ENCODE results near the gene UGT1A10. TPM values are rescaled to one million over a fixed set of nuclear protein-coding genes. Genes with fewer than 3 reads are reported as not detected.

Gene UGT1A10
- total and polyA plus RNA-seq, 2 of the 13 experiments (the other 11 are each of a cell fraction or from before 2014, with no cell fraction given): not detected

GRCh38 chr2:233756429-233757081 lies 120.3 kb downstream of the UGT1A10 start (continued):
- TF ChIP-seq HIC2 (CRISPR knock-in tag; IDR thresholded peaks at IDR 0.05; ENCODE audit: low read depth) (peak; percentile 45; the same call in 1 of the 2 replicates), TOE1 (CRISPR knock-in tag; IDR thresholded peaks at IDR 0.05) (no peak), TFE3 (CRISPR knock-in tag; IDR thresholded peaks at IDR 0.05) (peak; percentile 73), HOXA7 (CRISPR knock-in tag; IDR thresholded peaks at IDR 0.05) (0 out of 2 replicates have a peak, but pooled peaks have one; percentile 68), SRSF1 (optimal IDR thresholded peaks at IDR 0.05; ENCODE audit: low read depth, low read length) (no peak), FOXA3 (CRISPR knock-in tag; IDR thresholded peaks at IDR 0.05) (peak; percentile 97), ZNF33B (CRISPR knock-in tag; IDR thresholded peaks at IDR 0.05) (0 out of 2 replicates have a peak, but pooled peaks have one; percentile 48), HOXA9 (CRISPR knock-in tag; IDR thresholded peaks at IDR 0.05; ENCODE audit: borderline replicate concordance) (peak; percentile 84; the same call in 1 of the 2 replicates), MIER3 (CRISPR knock-in tag; IDR thresholded peaks at IDR 0.05; ENCODE audit: borderline replicate concordance) (peak; percentile 77; the same call in 1 of the 2 replicates), ATF7 (IDR thresholded peaks at IDR 0.05) (no peak), ATF7 (CRISPR knock-in tag; IDR thresholded peaks at IDR 0.05) (peak; percentile 40; the same call in 1 of the 2 replicates), CHD4 (IDR thresholded peaks at IDR 0.05; ENCODE audit: borderline replicate concordance, low read length) (peak; percentile 57; the same call in 1 of the 2 replicates), FLYWCH1 (CRISPR knock-in tag; IDR thresholded peaks at IDR 0.05) (0 out of 2 replicates have a peak, but pooled peaks have one; percentile 66), TBX3 (IDR thresholded peaks at IDR 0.05; ENCODE audit: borderline replicate concordance) (peak; percentile 99), ZNF484 (CRISPR knock-in tag; IDR thresholded peaks at IDR 0.05; ENCODE audit: borderline replicate concordance, low read depth) (no peak), RCOR2 (CRISPR knock-in tag; IDR thresholded peaks at IDR 0.05) (peak; percentile 92), ZNF687 (CRISPR knock-in tag; IDR thresholded peaks at IDR 0.05) (no peak), SNAI1 (CRISPR knock-in tag; IDR thresholded peaks at IDR 0.05; ENCODE audit: borderline replicate concordance) (no peak), ZBTB7B (CRISPR knock-in tag; IDR thresholded peaks at IDR 0.05) (peak; percentile 50; the same call in 1 of the 2 replicates), ZNF20 (CRISPR knock-in tag; IDR thresholded peaks at IDR 0.05) (0 out of 2 replicates have a peak, but pooled peaks have one; percentile 47), BRF2 (CRISPR knock-in tag; IDR thresholded peaks at IDR 0.05) (peak; percentile 92; the same call in 1 of the 2 replicates), RFX3 (CRISPR knock-in tag; IDR thresholded peaks at IDR 0.05) (0 out of 2 replicates have a peak, but pooled peaks have one; percentile 16)
